Dermis microvascular lymphatic vessel endothelial cell (primary cell): ENCODE results near the gene THADA. TPM values are rescaled to one million over a fixed set of nuclear protein-coding genes. Genes with fewer than 3 reads are reported as not detected.

Source experiments
- DNase-seq, 2 donors: peaks; one replicate each; pipeline versions ENCODE4 v3.0.0 to v3.0.0-alpha.2; 2010; ENCODE audit warnings: low read depth in 2 of 2
- total RNA-seq: library from RNA; depleted of rRNA; stranded (reverse); fragments of >200 nt; gene quantifications from 2 replicates; pipeline ENCODE4 v1.2.1, GENCODE V29; 2014

Gene THADA
- total RNA-seq, 1 donor from 2014 or later = 17.8 TPM

- DNase-seq = peak in 1 of 2 donors; percentile 73
Measured at GRCh38 chr2:43225093-43225787, 370.6 kb downstream of the THADA start.

GRCh38 chr2:43224571-43225092 is 371.2 kb downstream of the THADA start:
- peak in 1 of 2 donors; percentile 44 for DNase-seq

- peak in 1 of 2 donors; percentile 81 for DNase-seq
Measured at GRCh38 chr2:43224131-43224570, 371.7 kb downstream of the THADA start.

GRCh38 chr2:43223521-43224001 is 372.3 kb downstream of the THADA start:
- DNase-seq = peak in 1 of 2 donors; percentile 36

- peak in 1 of 2 donors; percentile 32 for DNase-seq
Measured at GRCh38 chr2:43222475-43223309, 373.1 kb downstream of the THADA start.

- peak; percentile 79 to 95 for DNase-seq
Measured at GRCh38 chr2:43221763-43222474, 373.9 kb downstream of the THADA start.

GRCh38 chr2:43221124-43221762 is 374.6 kb downstream of the THADA start:
- peak; percentile 61 to 81 for DNase-seq

- peak in 1 of 2 donors; percentile 32 for DNase-seq
Measured at GRCh38 chr2:43220760-43221123, 375.1 kb downstream of the THADA start.

GRCh38 chr2:43220229-43220751 is 375.5 kb downstream of the THADA start:
- peak in 1 of 2 donors; percentile 56 for DNase-seq

GRCh38 chr2:43219383-43220228 is 376.2 kb downstream of the THADA start:
- peak; percentile 60 to 86 for DNase-seq

GRCh38 chr2:43218702-43219382 is 377.0 kb downstream of the THADA start:
- DNase-seq = peak in 1 of 2 donors; percentile 46

GRCh38 chr2:43218155-43218701 is 377.6 kb downstream of the THADA start:
- no peak for DNase-seq

- no peak for DNase-seq
Measured at GRCh38 chr2:43217228-43218154, 378.3 kb downstream of the THADA start.

- DNase-seq = no peak
Measured at GRCh38 chr2:43216629-43217028, 379.2 kb downstream of the THADA start.

- no peak for DNase-seq
Measured at GRCh38 chr2:43215673-43216255, 380.1 kb downstream of the THADA start.

- DNase-seq = no peak
Measured at GRCh38 chr2:43214253-43214652, 381.6 kb downstream of the THADA start.

- no peak for DNase-seq
Measured at GRCh38 chr2:43212931-43213330, 382.9 kb downstream of the THADA start.
